Colonic mucosa (tissue), 4 donors: ENCODE measurements around the gene PDIA2. TPM values are rescaled to one million over a fixed set of nuclear protein-coding genes. Genes with fewer than 3 reads are reported as not detected.

ENCODE experiments used
- DNase-seq: peaks from one replicate; pipeline ENCODE4 v3.0.0-alpha.2; 2020
- H3K27ac ChIP-seq: fragments of 200-600 bp; one replicate; pipeline ENCODE4 v1.8.0; 2021
- H3K27me3 ChIP-seq: fragments of 200-600 bp; one replicate; pipeline ENCODE4 v1.8.0; 2021
- H3K36me3 ChIP-seq: fragments of 200-600 bp; one replicate; pipeline ENCODE4 v1.8.0; 2021
- H3K4me1 ChIP-seq: fragments of 200-600 bp; one replicate; pipeline ENCODE4 v1.8.0; 2021; ENCODE audit warnings: mild to moderate bottlenecking
- H3K4me3 ChIP-seq: fragments of 200-600 bp; one replicate; pipeline ENCODE4 v1.8.0; 2021
- H3K9ac ChIP-seq, 2 donors: one replicate each; pipeline ENCODE4 v1.7.0; 2013; ENCODE audit warnings: control low read depth in 2 of 2, low read depth in 2 of 2, low read length in 2 of 2
- H3K9me3 ChIP-seq: fragments of 200-600 bp; one replicate; pipeline ENCODE4 v1.8.0; 2021
- intact Hi-C: fragments of 100-400 bp; cut with DNase I; formaldehyde crosslinking; loops from one replicate; pipeline ENCODE4 v1.14.1; 2022
- total RNA-seq, 2 donors: library from RNA; stranded (reverse); fragmentation: NEBNext Ultra II Directional in 1 of 2; extraction: Animal tissue kit (Norgen Biotek cat#: 25700) in 1 of 2; gene quantifications; one replicate each; pipeline ENCODE4 v1.2.1, GENCODE V29; 2021
- TF ChIP-seq, protein P1 (sequence below): fragments of 200-600 bp; IDR thresholded peaks from one replicate; pipeline ENCODE4 v1.8.0; 2022; ENCODE audit warnings: antibody characterized with exemption, mild to moderate bottlenecking
- donor health status: healthy.
- donor health status: DM: no; HTN: no; CAD: no.
- donor health status: DM: no; HTN: no; CAD: no.

Gene PDIA2
- total RNA-seq, 2 donors from 2014 or later, result 1.4 to 2.6 TPM

GRCh38 chr16:287981-288920, 5.3 kb downstream of the PDIA2 start:
- H3K27ac ChIP-seq, result no peak overlapping the region
- no peak for DNase-seq
- no peaks in the 10 kb centered on the region for H3K36me3 ChIP-seq
- no peak overlapping the region for H3K4me3 ChIP-seq
- no peaks in the 10 kb centered on the region for H3K4me1 ChIP-seq
- H3K9me3 ChIP-seq, result no peaks in the 10 kb centered on the region
- H3K9ac ChIP-seq, result no peak overlapping the region
- no peaks in the 10 kb centered on the region for H3K27me3 ChIP-seq
- TF ChIP-seq, protein P1, sequence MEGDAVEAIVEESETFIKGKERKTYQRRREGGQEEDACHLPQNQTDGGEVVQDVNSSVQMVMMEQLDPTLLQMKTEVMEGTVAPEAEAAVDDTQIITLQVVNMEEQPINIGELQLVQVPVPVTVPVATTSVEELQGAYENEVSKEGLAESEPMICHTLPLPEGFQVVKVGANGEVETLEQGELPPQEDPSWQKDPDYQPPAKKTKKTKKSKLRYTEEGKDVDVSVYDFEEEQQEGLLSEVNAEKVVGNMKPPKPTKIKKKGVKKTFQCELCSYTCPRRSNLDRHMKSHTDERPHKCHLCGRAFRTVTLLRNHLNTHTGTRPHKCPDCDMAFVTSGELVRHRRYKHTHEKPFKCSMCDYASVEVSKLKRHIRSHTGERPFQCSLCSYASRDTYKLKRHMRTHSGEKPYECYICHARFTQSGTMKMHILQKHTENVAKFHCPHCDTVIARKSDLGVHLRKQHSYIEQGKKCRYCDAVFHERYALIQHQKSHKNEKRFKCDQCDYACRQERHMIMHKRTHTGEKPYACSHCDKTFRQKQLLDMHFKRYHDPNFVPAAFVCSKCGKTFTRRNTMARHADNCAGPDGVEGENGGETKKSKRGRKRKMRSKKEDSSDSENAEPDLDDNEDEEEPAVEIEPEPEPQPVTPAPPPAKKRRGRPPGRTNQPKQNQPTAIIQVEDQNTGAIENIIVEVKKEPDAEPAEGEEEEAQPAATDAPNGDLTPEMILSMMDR, result no peak
- intact Hi-C loops, result no loop called here

- Histone ChIP-seq H3K9me3 (no peaks in the 10 kb centered on the region), H3K27ac (no peak overlapping the region), H3K36me3 (no peaks in the 10 kb centered on the region), H3K4me1 (no peaks in the 10 kb centered on the region), H3K27me3 (no peaks in the 10 kb centered on the region), H3K9ac (no peak overlapping the region), H3K4me3 (no peak overlapping the region)
- intact Hi-C loops, result no loop called here
- no peak for DNase-seq
- TF ChIP-seq, protein P1, result no peak
Observed at GRCh38 chr16:289395-289997, 6.5 kb downstream of the PDIA2 start.

DNA sequence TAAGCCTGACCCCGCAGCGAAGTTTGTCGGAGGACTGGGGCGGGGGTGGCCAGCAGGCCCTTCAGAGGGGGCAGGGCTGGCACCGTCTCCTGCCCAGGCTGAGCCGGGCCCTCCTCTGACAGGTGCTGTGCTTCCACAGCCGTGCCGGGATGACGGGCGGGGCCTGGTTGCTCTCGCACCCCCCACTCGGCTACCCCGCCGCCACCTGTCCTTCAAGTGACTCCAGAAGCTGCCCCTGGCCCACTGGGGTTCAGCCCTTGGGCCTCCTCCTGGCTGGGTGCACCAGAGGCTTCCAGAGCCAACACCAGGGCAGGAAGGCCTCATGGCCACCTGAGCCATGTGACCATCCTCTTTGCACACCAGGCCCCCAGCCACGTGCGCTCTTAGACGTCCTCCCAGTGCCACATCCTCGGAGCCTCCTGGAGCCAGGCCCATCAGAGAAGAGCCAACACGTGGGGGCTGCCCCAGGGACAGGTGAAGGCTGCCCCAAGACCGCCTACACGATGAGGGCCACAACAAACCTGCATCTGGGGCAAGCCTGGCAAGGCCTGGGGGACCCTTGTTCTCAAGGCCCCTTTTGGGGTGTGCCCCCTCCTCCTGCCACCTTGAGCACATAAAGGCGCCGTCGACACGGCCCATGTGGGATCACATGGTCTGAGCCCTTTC, 7.2 kb downstream of the PDIA2 start:
- Histone ChIP-seq H3K9me3 (no peaks in the 10 kb centered on the region), H3K36me3 (no peaks in the 10 kb centered on the region), H3K4me3 (no peak overlapping the region), H3K4me1 (no peaks in the 10 kb centered on the region), H3K27me3 (no peaks in the 10 kb centered on the region), H3K9ac (no peak overlapping the region), H3K27ac (no peak overlapping the region)
- intact Hi-C loops, result no loop called here
- no peak for DNase-seq
- TF ChIP-seq, protein P1, result no peak

GRCh38 chr16:290681-291405, 7.9 kb downstream of the PDIA2 start:
- TF ChIP-seq, protein P1, result no peak
- Histone ChIP-seq H3K4me1 (no peaks in the 10 kb centered on the region), H3K27me3 (no peaks in the 10 kb centered on the region), H3K4me3 (no peak overlapping the region), H3K9ac (no peak overlapping the region), H3K27ac (no peak overlapping the region), H3K9me3 (no peaks in the 10 kb centered on the region), H3K36me3 (no peaks in the 10 kb centered on the region)
- DNase-seq, result no peak
- intact Hi-C loops, result no loop called here

DNA sequence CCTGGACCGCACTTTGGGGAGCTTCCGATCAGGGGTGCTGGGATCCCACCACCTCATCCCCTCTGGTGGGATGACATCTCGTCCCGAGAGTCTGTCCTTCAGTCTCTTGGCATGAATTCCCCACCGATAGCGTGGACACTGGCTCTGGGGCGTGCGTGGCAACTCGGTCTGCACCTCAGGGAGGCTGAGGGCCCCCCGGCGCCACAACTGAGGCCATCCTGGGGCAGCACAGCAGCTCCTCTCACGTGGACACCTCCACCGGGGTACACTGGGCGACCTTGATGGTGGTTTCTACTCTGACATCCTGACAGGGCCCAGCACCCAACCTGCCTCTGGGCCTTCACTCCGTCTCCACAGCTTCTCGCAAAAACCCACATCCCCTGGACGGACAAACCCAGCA, 8.6 kb downstream of the PDIA2 start:
- intact Hi-C loops, result no loop called here
- H3K9me3 ChIP-seq, result no peaks in the 10 kb centered on the region
- H3K9ac ChIP-seq, result no peak overlapping the region
- H3K4me1 ChIP-seq, result no peaks in the 10 kb centered on the region
- H3K27ac ChIP-seq, result no peak overlapping the region
- TF ChIP-seq, protein P1, result no peak
- no peaks in the 10 kb centered on the region for H3K27me3 ChIP-seq
- H3K4me3 ChIP-seq, result no peak overlapping the region
- no peaks in the 10 kb centered on the region for H3K36me3 ChIP-seq
- DNase-seq, result no peak
